HL-60 (cell line): ENCODE results near the gene SMPDL3B.
"Not testable (repeated sequence)": the region's sequence is repeated elsewhere in the genome, so short reads cannot be mapped to it uniquely, and the experiment has no call there.

Source experiments
- DNase-seq, 2 experiments: peaks; one replicate each; pipeline ENCODE4 v3.0.0-alpha.2; 2010 to 2020; ENCODE audit warnings: low read depth in 1 of 2, low spot score in 1 of 2
- H3K27ac ChIP-seq: fragments of 250-450 bp; sonication (Bioruptor Pico); replicated peaks from 2 replicates; pipeline ENCODE4 v1.5.1; 2020; ENCODE audit warnings: mild to moderate bottlenecking, moderate library complexity
- H3K27me3 ChIP-seq: fragments of 250-450 bp; sonication (Bioruptor Pico); 2 replicates; pipeline ENCODE4 v1.5.1; 2021; ENCODE audit warnings: mild to moderate bottlenecking, moderate library complexity; ENCODE audit not compliant: insufficient read depth, poor library complexity, severe bottlenecking
- H3K4me3 ChIP-seq: replicated peaks from 2 replicates; pipeline ENCODE4 v1.5.1; 2011; ENCODE audit warnings: mild to moderate bottlenecking, control low read depth, low read length; ENCODE audit not compliant: insufficient read depth
- GABPA ChIP-seq: IDR thresholded peaks from 2 replicates; pipeline ENCODE4 v1.6.1; 2012; ENCODE audit warnings: low read depth
- POLR2AphosphoS5 ChIP-seq: IDR thresholded peaks from 2 replicates; pipeline ENCODE4 v1.6.1; 2012; ENCODE audit warnings: low read depth
- SPI1 ChIP-seq: IDR thresholded peaks from 2 replicates; pipeline ENCODE4 v1.6.1; 2012; ENCODE audit warnings: low read depth, mild to moderate bottlenecking, borderline replicate concordance
- TF ChIP-seq, protein P1 (sequence below): IDR thresholded peaks from one replicate; pipeline ENCODE4 v1.5.1; 2011; ENCODE audit warnings: low read length, control low read depth, inconsistent platforms; ENCODE audit not compliant: insufficient read depth
- TF ChIP-seq, protein P2 (sequence below): IDR thresholded peaks from 2 replicates; pipeline ENCODE4 v1.6.1; 2012; ENCODE audit warnings: low read depth; ENCODE audit not compliant: insufficient replicate concordance

The SMPDL3B gene

DNA sequence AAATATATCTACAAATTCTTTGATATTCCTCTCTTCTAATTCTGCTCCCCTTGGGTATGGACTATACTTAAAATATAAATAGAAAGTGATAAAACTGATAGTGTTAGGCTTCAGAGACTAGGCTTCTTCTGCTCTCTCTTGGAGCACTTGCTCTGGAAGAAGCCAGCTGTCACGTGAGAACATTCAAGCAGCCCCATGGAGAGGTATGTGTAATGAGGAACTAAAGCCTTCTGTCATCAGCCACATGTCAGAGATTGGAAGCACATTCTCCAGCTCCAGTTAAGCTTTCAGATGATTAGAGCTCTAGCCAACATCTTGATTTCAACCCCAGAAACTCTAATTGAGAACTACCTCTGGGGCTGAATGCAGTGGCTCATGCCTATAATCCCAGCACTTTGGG is 59.3 kb downstream of the SMPDL3B start:
- peak; percentile 34 to 85 for DNase-seq
- TF ChIP-seq POLR2AphosphoS5 (no peak), SPI1 (no peak), GABPA (no peak)
- TF ChIP-seq, protein P1, sequence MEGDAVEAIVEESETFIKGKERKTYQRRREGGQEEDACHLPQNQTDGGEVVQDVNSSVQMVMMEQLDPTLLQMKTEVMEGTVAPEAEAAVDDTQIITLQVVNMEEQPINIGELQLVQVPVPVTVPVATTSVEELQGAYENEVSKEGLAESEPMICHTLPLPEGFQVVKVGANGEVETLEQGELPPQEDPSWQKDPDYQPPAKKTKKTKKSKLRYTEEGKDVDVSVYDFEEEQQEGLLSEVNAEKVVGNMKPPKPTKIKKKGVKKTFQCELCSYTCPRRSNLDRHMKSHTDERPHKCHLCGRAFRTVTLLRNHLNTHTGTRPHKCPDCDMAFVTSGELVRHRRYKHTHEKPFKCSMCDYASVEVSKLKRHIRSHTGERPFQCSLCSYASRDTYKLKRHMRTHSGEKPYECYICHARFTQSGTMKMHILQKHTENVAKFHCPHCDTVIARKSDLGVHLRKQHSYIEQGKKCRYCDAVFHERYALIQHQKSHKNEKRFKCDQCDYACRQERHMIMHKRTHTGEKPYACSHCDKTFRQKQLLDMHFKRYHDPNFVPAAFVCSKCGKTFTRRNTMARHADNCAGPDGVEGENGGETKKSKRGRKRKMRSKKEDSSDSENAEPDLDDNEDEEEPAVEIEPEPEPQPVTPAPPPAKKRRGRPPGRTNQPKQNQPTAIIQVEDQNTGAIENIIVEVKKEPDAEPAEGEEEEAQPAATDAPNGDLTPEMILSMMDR, result no peak
- TF ChIP-seq, protein P2, sequence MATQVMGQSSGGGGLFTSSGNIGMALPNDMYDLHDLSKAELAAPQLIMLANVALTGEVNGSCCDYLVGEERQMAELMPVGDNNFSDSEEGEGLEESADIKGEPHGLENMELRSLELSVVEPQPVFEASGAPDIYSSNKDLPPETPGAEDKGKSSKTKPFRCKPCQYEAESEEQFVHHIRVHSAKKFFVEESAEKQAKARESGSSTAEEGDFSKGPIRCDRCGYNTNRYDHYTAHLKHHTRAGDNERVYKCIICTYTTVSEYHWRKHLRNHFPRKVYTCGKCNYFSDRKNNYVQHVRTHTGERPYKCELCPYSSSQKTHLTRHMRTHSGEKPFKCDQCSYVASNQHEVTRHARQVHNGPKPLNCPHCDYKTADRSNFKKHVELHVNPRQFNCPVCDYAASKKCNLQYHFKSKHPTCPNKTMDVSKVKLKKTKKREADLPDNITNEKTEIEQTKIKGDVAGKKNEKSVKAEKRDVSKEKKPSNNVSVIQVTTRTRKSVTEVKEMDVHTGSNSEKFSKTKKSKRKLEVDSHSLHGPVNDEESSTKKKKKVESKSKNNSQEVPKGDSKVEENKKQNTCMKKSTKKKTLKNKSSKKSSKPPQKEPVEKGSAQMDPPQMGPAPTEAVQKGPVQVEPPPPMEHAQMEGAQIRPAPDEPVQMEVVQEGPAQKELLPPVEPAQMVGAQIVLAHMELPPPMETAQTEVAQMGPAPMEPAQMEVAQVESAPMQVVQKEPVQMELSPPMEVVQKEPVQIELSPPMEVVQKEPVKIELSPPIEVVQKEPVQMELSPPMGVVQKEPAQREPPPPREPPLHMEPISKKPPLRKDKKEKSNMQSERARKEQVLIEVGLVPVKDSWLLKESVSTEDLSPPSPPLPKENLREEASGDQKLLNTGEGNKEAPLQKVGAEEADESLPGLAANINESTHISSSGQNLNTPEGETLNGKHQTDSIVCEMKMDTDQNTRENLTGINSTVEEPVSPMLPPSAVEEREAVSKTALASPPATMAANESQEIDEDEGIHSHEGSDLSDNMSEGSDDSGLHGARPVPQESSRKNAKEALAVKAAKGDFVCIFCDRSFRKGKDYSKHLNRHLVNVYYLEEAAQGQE, result no peak
- H3K27me3 ChIP-seq, result no peaks in the 10 kb centered on the region
- H3K4me3 ChIP-seq, result no peak overlapping the region
- H3K27ac ChIP-seq, result peak overlapping the region; percentile 61

DNA sequence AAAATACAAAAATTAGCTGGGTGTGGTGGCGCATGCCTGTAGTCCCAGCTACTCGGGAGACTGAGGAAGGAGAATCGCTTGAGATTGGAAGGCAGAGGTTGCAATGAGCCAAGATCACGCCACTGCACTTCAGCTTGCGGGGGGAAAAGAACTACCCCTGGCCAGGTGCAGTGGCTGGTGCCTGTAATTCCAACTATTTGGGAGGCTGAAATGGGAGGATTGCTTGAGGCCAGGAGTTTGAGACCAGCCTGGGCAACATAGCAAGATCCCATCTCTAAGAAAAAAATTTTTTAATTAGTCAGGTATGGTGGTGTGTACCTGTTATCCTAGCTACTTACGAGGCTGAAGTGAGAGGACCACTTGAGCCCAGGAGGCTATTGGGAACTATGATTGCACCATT is 59.7 kb downstream of the SMPDL3B start:
- DNase-seq, result peak in 1 of 2 experiments; percentile 5
- H3K4me3 ChIP-seq, H3K27me3 ChIP-seq: not testable (repeated sequence)
- peak overlapping the region; percentile 61 for H3K27ac ChIP-seq

DNA sequence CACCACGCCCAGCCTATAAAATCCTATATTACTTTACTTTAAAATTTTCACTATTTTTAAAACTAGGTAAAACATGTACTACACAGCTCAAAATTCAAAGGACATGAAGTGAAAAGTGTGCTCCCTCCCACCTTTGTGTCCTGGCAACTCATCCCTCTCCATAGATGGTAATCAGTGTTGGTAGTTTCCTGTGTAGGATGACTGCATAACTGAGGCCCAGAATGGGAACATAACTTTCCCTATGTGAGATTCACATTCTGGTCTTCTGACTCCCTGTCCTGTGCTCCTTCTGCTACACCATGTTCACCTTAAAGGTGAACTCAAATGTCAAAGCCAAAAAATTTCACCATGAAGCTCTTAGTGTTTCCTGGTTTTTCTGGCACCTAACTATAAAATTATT is 64.3 kb downstream of the SMPDL3B start:
- Histone ChIP-seq H3K4me3 (no peak overlapping the region), H3K27ac (no peak overlapping the region), H3K27me3 (no peaks in the 10 kb centered on the region)
- no peak for DNase-seq
- TF ChIP-seq, protein P1, result no peak
- TF ChIP-seq, protein P2, result no peak
- TF ChIP-seq POLR2AphosphoS5, result no peak
- no peak for TF ChIP-seq SPI1
- no peak for TF ChIP-seq GABPA

DNA sequence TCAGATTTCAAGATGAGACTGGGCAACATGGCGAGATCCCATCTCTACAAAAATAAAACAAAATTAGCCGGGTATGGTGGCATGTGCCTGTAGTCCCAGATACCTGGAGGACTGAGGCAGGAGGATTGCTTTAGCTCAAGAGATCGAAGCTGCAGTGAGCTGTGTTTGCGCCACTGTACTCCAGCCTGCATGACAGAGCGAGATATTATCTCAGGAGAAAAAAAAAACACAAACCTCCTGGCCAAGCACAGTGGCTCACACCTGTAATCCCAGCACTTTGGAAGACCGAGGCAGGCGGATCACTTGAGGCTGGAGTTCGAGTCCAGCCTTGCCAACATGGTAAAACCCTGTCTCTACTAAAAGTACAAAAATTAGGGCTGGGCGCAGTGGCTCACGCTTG is 67.8 kb downstream of the SMPDL3B start:
- TF ChIP-seq GABPA (no peak), SPI1 (no peak), POLR2AphosphoS5 (no peak)
- TF ChIP-seq, protein P2, result no peak
- TF ChIP-seq, protein P1, result no peak
- Histone ChIP-seq H3K27ac (no peak overlapping the region), H3K27me3 (no peaks in the 10 kb centered on the region), H3K4me3 (no peak overlapping the region)
- DNase-seq, result no peak

DNA sequence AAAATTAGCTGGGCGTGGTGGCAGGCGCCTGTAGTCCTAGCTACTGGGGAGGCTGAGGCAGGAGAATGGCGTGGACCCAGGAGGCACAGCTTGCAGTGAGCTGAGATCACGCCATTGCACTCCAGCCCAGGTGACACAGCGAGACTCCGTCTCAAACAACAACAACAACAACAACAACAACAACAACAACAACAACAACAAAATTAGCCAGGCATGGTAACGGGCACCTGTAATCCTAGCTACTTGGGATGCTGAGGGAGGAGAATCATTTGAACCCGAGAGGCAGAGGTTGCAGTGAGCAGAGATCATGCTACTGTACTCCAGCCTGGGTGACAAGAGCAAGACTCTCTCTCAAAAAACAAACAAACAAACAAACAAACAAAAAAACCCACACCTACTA is 68.3 kb downstream of the SMPDL3B start:
- H3K27me3 ChIP-seq, H3K27ac ChIP-seq, DNase-seq, H3K4me3 ChIP-seq: not testable (repeated sequence)
